ENCODE measurements around the gene GPR146.

GPR146 gene

GRCh38 chr7:1098243-1099153 is 54.2 kb downstream of the GPR146 start:
- Histone ChIP-seq H3K4me3 (ENCODE audit: low read depth, low read length) (no peak overlapping the region), H3K36me3 (no peaks in the 10 kb centered on the region; the same call in 1 of the 2 replicates), H3K9me3 (no peaks in the 10 kb centered on the region), H3K4me1 (peaks cover 34% of the 10 kb centered on the region), H3K27me3 (no peaks in the 10 kb centered on the region)
- no peak for DNase-seq
- TF ChIP-seq CTCF (IDR thresholded peaks at IDR 0.05; ENCODE audit: low read depth, low read length) = no peak

GRCh38 chr7:1099154-1099542 is 54.8 kb downstream of the GPR146 start:
- Histone ChIP-seq H3K36me3 (no peaks in the 10 kb centered on the region; the same call in 1 of the 2 replicates), H3K27me3 (no peaks in the 10 kb centered on the region), H3K4me1 (peaks cover 34% of the 10 kb centered on the region), H3K9me3 (no peaks in the 10 kb centered on the region), H3K4me3 (ENCODE audit: low read depth, low read length) (no peak overlapping the region)
- no peak for DNase-seq
- TF ChIP-seq CTCF (IDR thresholded peaks at IDR 0.05; ENCODE audit: low read depth, low read length) = no peak

GRCh38 chr7:1099637-1100036 is 55.3 kb downstream of the GPR146 start:
- H3K27me3 ChIP-seq = no peaks in the 10 kb centered on the region
- no peak overlapping the region for H3K4me3 ChIP-seq (ENCODE audit: low read depth, low read length)
- H3K36me3 ChIP-seq = no peaks in the 10 kb centered on the region; the same call in 1 of the 2 replicates
- DNase-seq = no peak
- H3K9me3 ChIP-seq = no peaks in the 10 kb centered on the region
- TF ChIP-seq CTCF (IDR thresholded peaks at IDR 0.05; ENCODE audit: low read depth, low read length) = no peak
- H3K4me1 ChIP-seq = peaks cover 34% of the 10 kb centered on the region

GRCh38 chr7:1100386-1100785 is 56.0 kb downstream of the GPR146 start:
- no peak for TF ChIP-seq CTCF (IDR thresholded peaks at IDR 0.05; ENCODE audit: low read depth, low read length)
- Histone ChIP-seq H3K4me3 (ENCODE audit: low read depth, low read length) (no peak overlapping the region), H3K36me3 (no peaks in the 10 kb centered on the region; the same call in 1 of the 2 replicates), H3K27me3 (no peaks in the 10 kb centered on the region), H3K4me1 (peaks cover 31% of the 10 kb centered on the region), H3K9me3 (no peaks in the 10 kb centered on the region)
- no peak for DNase-seq

- Histone ChIP-seq H3K4me1 (peaks cover 25% of the 10 kb centered on the region), H3K36me3 (no peaks in the 10 kb centered on the region; the same call in 1 of the 2 replicates), H3K4me3 (ENCODE audit: low read depth, low read length) (no peak overlapping the region), H3K9me3 (no peaks in the 10 kb centered on the region), H3K27me3 (no peaks in the 10 kb centered on the region)
- peak; percentile 62 for DNase-seq
- no peak for TF ChIP-seq CTCF (IDR thresholded peaks at IDR 0.05; ENCODE audit: low read depth, low read length)
Observed at GRCh38 chr7:1100834-1101562, 56.7 kb downstream of the GPR146 start.

Measured in BE2C (cell line).